Muscle layer of duodenum (tissue), 2 donors: ENCODE measurements around the gene SLC22A7.

Source experiments
- H3K27ac ChIP-seq: one replicate; pipeline ENCODE4 v1.7.0; 2013; ENCODE audit warnings: mild to moderate bottlenecking, low read length
- H3K27me3 ChIP-seq: one replicate; pipeline ENCODE4 v1.7.0; 2013; ENCODE audit warnings: low read depth, mild to moderate bottlenecking, control low read depth, low read length
- H3K36me3 ChIP-seq, 2 donors: one replicate each; pipeline ENCODE4 v1.7.0; 2013; ENCODE audit warnings: low read length in 2 of 2, control low read depth in 1 of 2, mild to moderate bottlenecking in 1 of 2; ENCODE audit not compliant: insufficient read depth in 2 of 2, control insufficient read depth in 1 of 2
- H3K4me1 ChIP-seq, 2 donors: one replicate each; pipeline ENCODE4 v1.7.0; 2013; ENCODE audit warnings: low read length in 2 of 2, mild to moderate bottlenecking in 2 of 2, control low read depth in 1 of 2, moderate library complexity in 1 of 2; ENCODE audit not compliant: insufficient read depth in 2 of 2, control insufficient read depth in 1 of 2
- H3K4me3 ChIP-seq, 2 donors: one replicate each; pipeline ENCODE4 v1.7.0; 2013; ENCODE audit warnings: low read length in 2 of 2, low read depth in 1 of 2, mild to moderate bottlenecking in 1 of 2
- H3K9me3 ChIP-seq, 2 donors: one replicate each; pipeline ENCODE4 v1.7.0; 2013; ENCODE audit warnings: low read length in 2 of 2, control low read depth in 1 of 2, mild to moderate bottlenecking in 1 of 2; ENCODE audit not compliant: control insufficient read depth in 1 of 2
- donor health status: healthy.

Gene SLC22A7

GRCh38 chr6:43277643-43278523, 20.2 kb upstream of the SLC22A7 start:
- H3K4me1 ChIP-seq: peaks cover 0 to 12% of the 10 kb centered on the region in 2 donors
- H3K4me3 ChIP-seq: no peak overlapping the region
- H3K27me3 ChIP-seq: peaks cover 7% of the 10 kb centered on the region
- peak overlapping the region; percentile 86 for H3K27ac ChIP-seq
- no peaks in the 10 kb centered on the region for H3K9me3 ChIP-seq
- no peaks in the 10 kb centered on the region for H3K36me3 ChIP-seq

GRCh38 chr6:43278524-43279078, 19.5 kb upstream of the SLC22A7 start:
- H3K27me3 ChIP-seq: peaks cover 7% of the 10 kb centered on the region
- H3K4me1 ChIP-seq: peaks cover 0 to 12% of the 10 kb centered on the region in 2 donors
- H3K4me3 ChIP-seq: no peak overlapping the region
- no peaks in the 10 kb centered on the region for H3K36me3 ChIP-seq
- H3K9me3 ChIP-seq: no peaks in the 10 kb centered on the region
- peak overlapping the region; percentile 86 for H3K27ac ChIP-seq

- Histone ChIP-seq H3K36me3 (no peaks in the 10 kb centered on the region), H3K4me1 (peaks cover 0 to 16% of the 10 kb centered on the region in 2 donors), H3K27me3 (peaks cover 7% of the 10 kb centered on the region), H3K4me3 (no peak overlapping the region), H3K9me3 (no peaks in the 10 kb centered on the region), H3K27ac (no peak overlapping the region)
Observed at GRCh38 chr6:43280234-43280633, 17.8 kb upstream of the SLC22A7 start.

GRCh38 chr6:43282060-43282459, 16.0 kb upstream of the SLC22A7 start:
- Histone ChIP-seq H3K4me3 (no peak overlapping the region), H3K9me3 (no peaks in the 10 kb centered on the region), H3K36me3 (no peaks in the 10 kb centered on the region), H3K27ac (no peak overlapping the region), H3K4me1 (peaks cover 0 to 14% of the 10 kb centered on the region in 2 donors), H3K27me3 (no peaks in the 10 kb centered on the region)

GRCh38 chr6:43282636-43283513, 15.2 kb upstream of the SLC22A7 start:
- H3K4me3 ChIP-seq: no peak overlapping the region
- peaks cover 0 to 12% of the 10 kb centered on the region in 2 donors for H3K4me1 ChIP-seq
- H3K27me3 ChIP-seq: no peaks in the 10 kb centered on the region
- H3K27ac ChIP-seq: no peak overlapping the region
- H3K9me3 ChIP-seq: no peaks in the 10 kb centered on the region
- H3K36me3 ChIP-seq: no peaks in the 10 kb centered on the region

- H3K4me1 ChIP-seq: peaks cover 0 to 10% of the 10 kb centered on the region in 2 donors
- no peaks in the 10 kb centered on the region for H3K27me3 ChIP-seq
Observed at GRCh38 chr6:43283514-43283901, 14.6 kb upstream of the SLC22A7 start.

GRCh38 chr6:43283905-43284304, 14.2 kb upstream of the SLC22A7 start:
- no peaks in the 10 kb centered on the region for H3K36me3 ChIP-seq
- H3K27ac ChIP-seq: no peak overlapping the region
- H3K9me3 ChIP-seq: no peaks in the 10 kb centered on the region
- H3K27me3 ChIP-seq: no peaks in the 10 kb centered on the region
- no peak overlapping the region for H3K4me3 ChIP-seq
- H3K4me1 ChIP-seq: peaks cover 0 to 10% of the 10 kb centered on the region in 2 donors

More at GRCh38 chr6:43283514-43283901, 14.6 kb upstream of the SLC22A7 start:
- Histone ChIP-seq H3K9me3 (no peaks in the 10 kb centered on the region), H3K4me3 (no peak overlapping the region), H3K27ac (no peak overlapping the region), H3K36me3 (no peaks in the 10 kb centered on the region)

- Histone ChIP-seq H3K4me1 (peaks cover 0 to 10% of the 10 kb centered on the region in 2 donors), H3K9me3 (no peaks in the 10 kb centered on the region), H3K4me3 (peak overlapping the region in 1 of 2 donors; percentile 9), H3K27ac (no peak overlapping the region), H3K27me3 (no peaks in the 10 kb centered on the region), H3K36me3 (no peaks in the 10 kb centered on the region)
Observed at GRCh38 chr6:43284991-43285781, 12.9 kb upstream of the SLC22A7 start.

- Histone ChIP-seq H3K36me3 (no peaks in the 10 kb centered on the region), H3K27ac (no peak overlapping the region), H3K4me1 (peaks cover 0 to 10% of the 10 kb centered on the region in 2 donors), H3K4me3 (peak overlapping the region in 1 of 2 donors; percentile 9), H3K27me3 (no peaks in the 10 kb centered on the region), H3K9me3 (no peaks in the 10 kb centered on the region)
Observed at GRCh38 chr6:43285832-43286231, 12.2 kb upstream of the SLC22A7 start.

GRCh38 chr6:43286456-43286979, 11.5 kb upstream of the SLC22A7 start:
- no peak overlapping the region for H3K4me3 ChIP-seq
- H3K36me3 ChIP-seq: no peaks in the 10 kb centered on the region
- H3K4me1 ChIP-seq: peaks cover 0 to 10% of the 10 kb centered on the region in 2 donors
- H3K27ac ChIP-seq: no peak overlapping the region
- no peaks in the 10 kb centered on the region for H3K27me3 ChIP-seq
- no peaks in the 10 kb centered on the region for H3K9me3 ChIP-seq
